ENCODE results near the gene RABGAP1L. TPM values are rescaled to one million over a fixed set of nuclear protein-coding genes. Genes with fewer than 3 reads are reported as not detected.

The RABGAP1L gene
- 44.1 TPM for total RNA-seq (ENCODE audit: unreplicated experiment)
- long read RNA-seq, partial matches to known transcripts: 0 of 1 reads
- long read RNA-seq, other reads (novel, unspliced or antisense): 1 of 1 reads

DNA sequence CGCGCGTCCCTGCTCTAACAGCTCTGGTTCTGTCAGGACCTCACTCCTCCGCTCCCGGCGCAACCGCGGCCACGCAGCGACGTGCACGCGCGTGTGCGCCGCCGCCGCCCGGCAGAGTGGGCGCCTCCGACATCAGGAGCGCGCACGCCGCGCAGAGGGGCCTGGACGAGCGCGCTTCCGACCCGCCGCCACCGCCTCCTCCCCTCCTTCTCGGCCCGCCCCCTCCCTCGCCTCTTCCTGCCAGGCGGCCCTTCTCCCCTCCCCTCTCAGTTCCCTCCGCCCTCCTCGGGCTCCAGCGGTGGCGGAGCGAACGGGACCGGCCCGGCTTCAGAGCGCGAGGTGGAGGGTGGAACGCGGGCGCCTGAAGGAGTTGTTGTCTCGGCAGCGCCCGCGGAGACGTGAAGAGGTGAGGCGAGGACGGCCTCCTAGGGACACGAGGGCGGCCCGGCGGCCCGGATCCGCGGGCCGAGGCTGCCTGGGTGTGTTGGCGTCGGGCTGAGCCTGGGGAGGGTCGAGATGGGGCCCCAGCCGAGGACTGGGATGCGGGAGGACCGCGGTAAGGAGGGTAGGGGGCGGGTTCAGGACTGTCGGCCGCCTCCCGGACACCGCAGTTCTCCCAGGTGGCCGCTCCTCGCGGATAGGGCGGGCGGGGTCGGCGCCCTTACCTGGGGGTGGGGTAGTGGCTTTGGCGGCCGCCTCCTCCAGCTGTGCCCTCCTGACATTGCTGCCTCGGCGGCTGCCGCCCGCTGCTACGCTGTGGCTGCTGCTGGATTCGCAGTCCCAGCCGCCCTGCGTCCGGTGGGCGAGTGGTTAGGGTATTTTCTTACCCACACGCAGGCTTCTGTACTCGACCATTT, at the start of gene RABGAP1L:
TSS of gene RABGAP1L (plus strand) at position 269 of the 857 bp plus-strand sequence.
- TF ChIP-seq, protein P1, sequence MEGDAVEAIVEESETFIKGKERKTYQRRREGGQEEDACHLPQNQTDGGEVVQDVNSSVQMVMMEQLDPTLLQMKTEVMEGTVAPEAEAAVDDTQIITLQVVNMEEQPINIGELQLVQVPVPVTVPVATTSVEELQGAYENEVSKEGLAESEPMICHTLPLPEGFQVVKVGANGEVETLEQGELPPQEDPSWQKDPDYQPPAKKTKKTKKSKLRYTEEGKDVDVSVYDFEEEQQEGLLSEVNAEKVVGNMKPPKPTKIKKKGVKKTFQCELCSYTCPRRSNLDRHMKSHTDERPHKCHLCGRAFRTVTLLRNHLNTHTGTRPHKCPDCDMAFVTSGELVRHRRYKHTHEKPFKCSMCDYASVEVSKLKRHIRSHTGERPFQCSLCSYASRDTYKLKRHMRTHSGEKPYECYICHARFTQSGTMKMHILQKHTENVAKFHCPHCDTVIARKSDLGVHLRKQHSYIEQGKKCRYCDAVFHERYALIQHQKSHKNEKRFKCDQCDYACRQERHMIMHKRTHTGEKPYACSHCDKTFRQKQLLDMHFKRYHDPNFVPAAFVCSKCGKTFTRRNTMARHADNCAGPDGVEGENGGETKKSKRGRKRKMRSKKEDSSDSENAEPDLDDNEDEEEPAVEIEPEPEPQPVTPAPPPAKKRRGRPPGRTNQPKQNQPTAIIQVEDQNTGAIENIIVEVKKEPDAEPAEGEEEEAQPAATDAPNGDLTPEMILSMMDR (IDR thresholded peaks at IDR 0.05; ENCODE audit: partially characterized antibody, unreplicated experiment): no peak
- Mint-ChIP-seq H3K4me3 (ENCODE audit: unreplicated experiment) (peak within 1 kb of the TSS; percentile 97), H3K9me3 (ENCODE audit: unreplicated experiment) (peaks cover 5% of the 10 kb centered on the region)

DNA sequence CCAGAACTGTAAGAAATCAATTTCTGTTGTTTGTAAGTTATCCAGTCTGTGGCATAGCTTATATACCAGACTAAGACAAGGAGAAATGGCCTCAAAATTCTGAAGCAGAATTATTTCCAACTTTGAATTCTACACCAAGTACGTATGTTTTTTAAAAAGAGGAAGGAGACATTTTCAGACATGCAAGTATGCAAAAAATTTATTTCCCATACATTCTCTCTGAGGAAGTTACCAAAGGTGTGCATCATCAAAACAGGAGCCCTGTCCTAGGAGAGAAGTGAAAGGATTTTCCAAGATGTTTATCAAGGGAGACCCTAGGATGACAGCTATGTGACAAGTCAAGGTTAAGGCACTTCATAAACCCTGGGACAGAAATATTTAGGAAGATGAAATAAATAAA, 49.3 kb upstream of the RABGAP1L start:
- no peaks in the 10 kb centered on the region for H3K9me3 Mint-ChIP-seq (ENCODE audit: unreplicated experiment)
- no peaks in the 10 kb centered on the region for H3K27me3 Mint-ChIP-seq (ENCODE audit: unreplicated experiment)
- no peaks in the 10 kb centered on the region for H3K36me3 Mint-ChIP-seq (ENCODE audit: unreplicated experiment)
- H3K4me1 Mint-ChIP-seq (ENCODE audit: low read depth, unreplicated experiment): no peaks in the 10 kb centered on the region
- no peak overlapping the region for H3K27ac Mint-ChIP-seq (ENCODE audit: unreplicated experiment)
- TF ChIP-seq, protein P1 (IDR thresholded peaks at IDR 0.05; ENCODE audit: partially characterized antibody, unreplicated experiment): no peak
- DNase-seq: no peak
- no peak overlapping the region for H3K4me3 Mint-ChIP-seq (ENCODE audit: unreplicated experiment)

More for the DNA sequence above, at the start of gene RABGAP1L:
- Mint-ChIP-seq H3K36me3 (ENCODE audit: unreplicated experiment) (no peaks in the 10 kb centered on the region), H3K27ac (ENCODE audit: unreplicated experiment) (peak within 1 kb of the TSS; percentile 82), H3K4me1 (ENCODE audit: low read depth, unreplicated experiment) (no peaks in the 10 kb centered on the region), H3K27me3 (ENCODE audit: unreplicated experiment) (peaks cover 4% of the 10 kb centered on the region)
- peak; percentile 91 for DNase-seq

DNA sequence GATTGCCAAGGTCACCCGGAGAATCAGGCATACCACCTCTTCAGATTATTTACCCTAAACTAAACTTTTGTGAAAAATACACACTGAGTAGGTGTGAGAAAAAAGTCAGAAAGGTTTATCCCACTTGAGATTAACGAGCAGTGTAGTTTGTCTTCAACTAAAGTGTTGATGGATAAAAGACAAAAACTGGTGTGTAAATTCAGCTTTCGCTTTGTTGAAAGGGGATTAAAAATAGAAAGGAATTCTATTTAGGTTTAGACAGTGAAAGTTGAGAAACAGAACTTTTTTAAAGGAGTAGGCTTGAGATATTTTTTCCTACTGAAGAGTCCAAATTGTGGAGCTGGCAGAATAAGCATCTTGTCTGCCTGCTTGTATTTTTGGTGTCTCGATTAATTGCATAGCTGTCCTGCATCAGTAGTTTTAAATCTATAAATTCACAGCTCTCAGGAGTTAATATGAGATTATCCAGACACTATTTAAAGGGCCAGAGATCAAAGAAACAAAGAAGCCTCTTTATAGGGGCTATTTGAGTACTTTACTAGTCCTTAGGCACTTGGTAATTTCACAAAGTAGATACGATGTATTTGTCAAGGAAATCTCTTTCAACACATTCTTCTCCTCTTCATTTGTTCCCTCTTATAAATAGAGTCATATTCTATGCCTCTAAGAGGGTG, 46.7 kb upstream of the RABGAP1L start:
- Mint-ChIP-seq H3K27me3 (ENCODE audit: unreplicated experiment) (no peaks in the 10 kb centered on the region), H3K4me1 (ENCODE audit: low read depth, unreplicated experiment) (no peaks in the 10 kb centered on the region), H3K36me3 (ENCODE audit: unreplicated experiment) (no peaks in the 10 kb centered on the region), H3K27ac (ENCODE audit: unreplicated experiment) (no peak overlapping the region), H3K9me3 (ENCODE audit: unreplicated experiment) (no peaks in the 10 kb centered on the region), H3K4me3 (ENCODE audit: unreplicated experiment) (no peak overlapping the region)
- DNase-seq: no peak
- TF ChIP-seq, protein P1 (IDR thresholded peaks at IDR 0.05; ENCODE audit: partially characterized antibody, unreplicated experiment): no peak

DNA sequence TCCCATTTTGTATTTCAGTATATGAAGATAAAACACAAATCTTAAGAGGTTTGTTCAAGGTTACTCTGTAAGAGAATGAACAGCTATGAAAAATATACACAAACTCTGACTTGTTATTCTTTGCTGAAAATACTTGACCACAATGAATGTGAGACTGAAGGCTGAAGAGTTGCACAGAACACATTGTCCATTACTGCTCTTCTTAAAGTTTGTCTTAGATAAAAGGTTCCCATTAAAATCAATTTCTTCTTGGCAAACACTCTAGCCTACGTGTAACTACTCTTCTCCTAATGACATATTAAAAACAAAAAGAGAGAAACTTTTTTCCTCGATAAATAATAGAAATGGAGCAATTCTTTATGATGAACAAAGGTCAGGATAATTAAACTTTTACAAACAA, 45.2 kb upstream of the RABGAP1L start:
- H3K27me3 Mint-ChIP-seq (ENCODE audit: unreplicated experiment): no peaks in the 10 kb centered on the region
- no peak overlapping the region for H3K27ac Mint-ChIP-seq (ENCODE audit: unreplicated experiment)
- no peaks in the 10 kb centered on the region for H3K36me3 Mint-ChIP-seq (ENCODE audit: unreplicated experiment)
- TF ChIP-seq, protein P1 (IDR thresholded peaks at IDR 0.05; ENCODE audit: partially characterized antibody, unreplicated experiment): no peak
- H3K4me1 Mint-ChIP-seq (ENCODE audit: low read depth, unreplicated experiment): peaks cover 4% of the 10 kb centered on the region
- DNase-seq: no peak
- H3K9me3 Mint-ChIP-seq (ENCODE audit: unreplicated experiment): no peaks in the 10 kb centered on the region
- no peak overlapping the region for H3K4me3 Mint-ChIP-seq (ENCODE audit: unreplicated experiment)

All from glutamatergic neuron (in vitro differentiated cells).